ENCODE data around the gene CD4.
A peak's percentile ranks its signal among the peaks of the same experiment; 100 is the strongest.

CD4 gene

DNA sequence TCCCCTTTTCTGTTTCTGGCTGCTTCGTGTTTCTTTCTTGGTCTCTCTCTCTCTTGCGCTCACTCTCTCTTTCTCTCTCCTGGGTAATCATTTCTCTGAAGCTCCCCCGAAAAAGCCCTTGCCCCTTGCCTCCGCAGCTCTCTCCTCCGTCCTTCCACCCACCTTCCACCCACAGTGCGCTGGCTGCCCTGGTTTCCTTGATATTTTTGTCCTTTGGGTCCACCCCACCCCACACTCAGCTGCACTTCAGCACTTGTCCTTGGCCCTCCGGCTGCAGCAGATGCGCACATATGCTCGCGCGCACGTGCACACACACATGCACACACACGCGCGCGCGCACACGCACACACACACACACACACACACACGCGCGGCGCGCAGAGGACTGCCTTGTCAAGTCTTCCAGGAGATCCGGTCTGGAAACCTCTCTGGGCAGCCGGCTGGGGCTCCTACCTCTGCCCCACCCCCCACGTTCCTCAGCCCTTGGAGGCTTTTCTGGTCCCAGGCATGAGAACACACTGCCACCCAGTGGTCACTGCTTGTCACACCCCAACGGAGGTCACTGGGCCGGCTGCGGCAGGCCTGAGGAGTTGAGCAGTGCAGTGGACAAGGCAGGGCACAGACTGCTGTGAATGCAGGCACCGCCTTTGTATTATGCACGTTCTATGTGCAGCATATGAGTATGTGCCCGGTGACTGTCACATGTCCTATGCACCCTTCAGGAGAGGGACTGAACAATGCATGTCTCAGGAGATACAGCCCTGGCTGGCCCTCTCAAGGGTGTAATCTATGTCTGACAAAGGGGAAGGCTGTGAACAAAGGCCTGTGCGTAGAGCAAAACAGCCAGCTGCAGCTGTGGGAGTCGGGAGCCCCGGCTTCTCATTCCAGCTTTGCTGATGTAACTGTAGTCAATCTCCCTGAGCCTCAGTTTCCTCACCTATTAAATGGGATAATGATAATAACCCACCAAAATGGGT, 10.5 kb upstream of the CD4 start:
- DNase-seq, result peak; percentile 94

DNA sequence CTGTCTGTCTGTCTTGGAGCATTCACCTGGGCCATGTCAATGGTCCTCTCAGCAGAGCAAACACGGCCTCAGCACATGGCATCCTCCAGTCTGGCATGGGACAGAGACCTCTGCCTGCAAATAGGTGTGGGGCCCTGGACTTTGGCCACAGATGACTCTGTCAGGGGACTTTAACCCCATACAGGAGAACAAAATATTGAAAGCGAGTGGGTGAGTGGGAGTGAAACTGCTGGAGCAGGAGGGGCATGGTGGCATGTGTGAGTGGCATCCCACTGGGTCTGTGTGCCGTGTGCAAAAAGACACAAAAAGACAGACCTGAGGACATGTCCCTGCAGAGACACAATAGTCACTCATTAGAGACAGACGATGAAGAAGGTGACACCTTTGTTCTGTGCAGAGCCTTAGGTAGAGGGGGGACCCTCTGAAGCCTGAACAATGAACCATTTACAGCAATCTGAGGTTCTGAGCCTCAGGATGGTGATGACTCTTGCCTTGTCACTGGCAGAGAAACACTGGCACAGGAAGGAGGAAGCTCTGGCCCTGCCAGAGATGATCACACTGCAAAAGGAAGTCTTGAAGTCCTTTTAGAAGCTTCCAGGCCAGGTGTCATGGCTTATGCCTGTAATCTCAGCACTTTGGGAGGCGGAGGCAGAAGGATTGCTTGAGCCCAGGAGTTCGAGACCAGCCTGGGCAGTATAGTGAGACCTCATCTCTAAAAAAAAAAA, 9.5 kb upstream of the CD4 start:
- DNase-seq, result no peak

- no peak for DNase-seq
These were observed 8.8 kb upstream of the CD4 start for GRCh38 chr12:6780573-6780972.

GRCh38 chr12:6782119-6782518, 7.2 kb upstream of the CD4 start:
- DNase-seq, result no peak

GRCh38 chr12:6782850-6783566, 6.3 kb upstream of the CD4 start:
- DNase-seq, result no peak

DNA sequence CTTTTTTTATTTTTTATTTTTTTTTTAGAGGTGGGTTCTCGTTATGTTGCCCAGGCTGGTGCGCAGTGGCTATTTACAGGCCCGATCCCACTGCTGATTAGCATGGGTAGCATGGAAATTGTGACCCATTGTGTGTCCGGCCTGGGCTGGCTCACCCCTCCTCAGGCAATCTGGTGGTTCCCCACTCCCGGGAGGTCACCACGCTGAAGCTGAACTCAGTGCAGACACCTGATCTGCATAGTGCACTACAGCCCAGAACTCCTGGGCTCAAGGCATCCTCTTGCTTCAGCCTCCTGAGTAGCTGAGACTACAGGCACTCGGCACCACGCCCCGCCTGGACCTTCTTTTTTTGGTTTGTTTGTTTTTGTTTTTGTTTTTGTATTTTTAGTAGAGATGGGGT, 5.5 kb upstream of the CD4 start:
- no peak for DNase-seq

DNA sequence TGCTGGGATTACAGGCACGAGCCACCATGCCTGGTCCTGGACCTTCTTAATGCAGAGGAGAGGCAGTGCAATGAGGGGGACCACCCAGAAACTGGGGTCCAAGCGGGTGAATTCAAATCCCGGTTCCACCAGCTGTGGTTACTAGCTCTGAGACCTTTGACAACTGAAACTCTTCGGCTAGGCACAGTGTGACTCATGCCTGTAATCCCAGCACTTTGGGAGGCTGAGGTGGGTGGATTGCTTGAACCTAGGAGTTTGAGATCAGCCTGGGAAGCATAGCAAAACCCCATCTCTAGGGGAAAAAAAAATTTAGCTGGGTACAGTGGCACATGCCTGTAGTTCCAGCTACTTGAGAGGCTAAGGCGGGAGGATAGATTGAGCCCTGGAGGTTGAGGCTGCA, 5.0 kb upstream of the CD4 start:
- no peak for DNase-seq

DNA sequence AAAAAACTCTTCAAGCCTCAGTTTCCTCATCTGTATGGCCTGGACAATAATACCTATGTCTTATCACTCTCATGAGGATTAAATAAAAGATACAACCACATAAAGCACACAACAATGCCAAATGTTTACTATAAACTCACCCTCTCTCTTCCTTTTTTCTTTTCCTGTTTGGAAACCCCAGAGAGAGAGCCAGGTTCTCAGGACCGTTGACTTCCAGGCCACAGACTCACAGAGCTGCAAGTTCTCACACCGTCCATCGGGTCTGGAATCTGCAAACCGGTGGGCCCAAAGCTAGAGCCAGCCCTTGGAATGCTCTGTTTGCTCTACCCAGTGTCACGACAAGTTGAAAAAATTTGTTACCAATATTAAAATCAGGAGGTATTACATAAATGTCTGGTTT, 4.6 kb upstream of the CD4 start:
- DNase-seq, result no peak

DNA sequence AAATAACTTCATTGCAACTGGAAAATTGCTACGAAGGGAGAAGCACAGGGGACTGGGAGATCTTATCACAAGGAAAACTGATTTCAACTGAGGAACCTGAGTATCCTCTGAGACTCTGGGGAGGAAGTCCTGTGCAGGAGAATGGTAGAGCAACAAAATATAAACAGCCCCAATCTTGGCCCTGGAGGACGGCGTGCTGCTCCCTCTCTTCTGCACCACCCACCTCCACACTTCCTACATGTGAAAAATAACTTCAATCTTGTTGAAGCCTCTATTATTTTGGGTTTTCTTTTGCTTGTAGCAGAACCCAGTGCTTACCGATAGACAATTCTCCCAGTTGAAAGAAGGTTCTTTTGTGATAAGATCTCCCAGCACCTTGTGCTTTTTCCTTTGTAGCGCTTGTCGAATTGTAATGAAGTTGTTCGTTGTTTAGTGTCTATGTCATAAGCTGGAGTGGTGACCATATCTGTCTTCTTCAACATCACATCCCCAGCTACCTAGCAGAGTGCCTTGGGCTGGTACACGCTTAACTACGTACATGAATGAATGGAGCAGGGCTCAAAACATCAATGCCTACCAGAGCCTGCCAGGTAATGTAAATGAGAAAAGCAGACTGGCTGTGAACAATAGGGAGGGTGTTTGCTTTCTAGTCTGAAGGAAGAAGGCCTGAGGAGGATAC, 2.8 kb upstream of the CD4 start:
- DNase-seq, result no peak

- no peak for DNase-seq
These were observed 2.0 kb upstream of the CD4 start for GRCh38 chr12:6787309-6787708.

GRCh38 chr12:6790496-6791150, 1.3 kb downstream of the CD4 start:
- DNase-seq, result no peak

GRCh38 chr12:6791931-6792520, 2.7 kb downstream of the CD4 start:
- no peak for DNase-seq

GRCh38 chr12:6792522-6793201, 3.3 kb downstream of the CD4 start:
- DNase-seq, result no peak

DNA sequence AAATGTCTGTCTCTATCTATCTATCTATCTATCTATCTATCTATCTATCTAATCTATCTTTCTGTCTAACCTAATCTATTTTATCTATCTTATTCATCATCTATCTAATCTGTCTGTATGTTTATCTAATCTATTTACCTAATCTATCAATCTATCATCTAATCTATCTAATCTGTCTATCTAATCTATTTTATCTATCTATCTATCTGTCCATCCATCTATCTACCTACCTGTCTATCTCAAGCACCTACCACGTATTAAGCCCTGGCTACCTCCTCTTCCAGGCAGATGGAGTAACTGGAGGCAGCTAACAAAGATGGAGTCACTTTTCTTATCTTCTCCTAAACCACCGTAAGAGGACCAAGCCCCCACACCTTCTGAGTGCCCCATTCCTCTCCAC, 5.8 kb downstream of the CD4 start:
- no peak for DNase-seq

GRCh38 chr12:6796576-6796975, 7.2 kb downstream of the CD4 start:
- DNase-seq, result no peak

GRCh38 chr12:6799147-6799546, 9.8 kb downstream of the CD4 start:
- DNase-seq, result no peak

GRCh38 chr12:6807170-6807569, 17.8 kb downstream of the CD4 start:
- DNase-seq, result no peak

- DNase-seq, result no peak
These were observed 19.7 kb downstream of the CD4 start for GRCh38 chr12:6809056-6809455.

DNA sequence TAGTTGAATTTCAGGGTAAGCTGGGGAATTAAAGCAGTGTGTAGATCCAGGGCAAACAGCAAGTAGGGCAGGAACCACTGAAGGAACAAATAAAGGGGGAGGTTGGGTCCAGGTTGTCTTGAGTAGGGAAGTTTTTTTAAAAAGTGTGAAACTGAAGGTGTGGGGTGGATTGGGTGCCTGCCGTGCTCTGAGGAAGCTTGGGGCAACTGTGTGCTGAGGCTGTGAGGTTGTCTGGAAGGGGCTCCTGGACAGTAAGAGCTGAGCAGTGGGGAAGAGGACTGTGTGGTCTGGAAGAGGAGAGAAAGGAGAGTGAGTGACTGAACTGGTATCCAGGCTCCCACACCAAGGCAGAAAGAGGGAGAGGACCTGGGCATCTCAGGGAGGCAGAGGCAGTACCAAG, 21.4 kb downstream of the CD4 start:
- no peak for DNase-seq

DNA sequence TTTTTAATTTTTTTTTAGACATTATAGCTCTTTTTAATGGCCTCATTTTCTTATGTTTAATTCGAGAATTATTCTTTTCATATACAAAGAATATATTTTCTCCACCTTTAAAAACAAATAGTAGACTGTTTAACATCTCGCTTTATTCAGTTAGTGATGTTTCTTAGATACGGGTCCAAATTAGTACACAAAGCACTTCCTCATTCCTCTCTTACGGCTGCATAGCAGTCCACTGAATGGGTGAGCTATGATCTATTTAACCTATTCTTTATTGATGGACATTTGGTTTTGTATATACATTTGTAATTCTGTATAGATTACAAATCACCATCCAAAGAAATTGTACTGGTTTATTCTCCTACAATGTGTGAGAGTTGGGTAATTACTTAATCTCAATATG, 24.0 kb downstream of the CD4 start:
- DNase-seq, result no peak

GRCh38 chr12:6816598-6816997, 27.3 kb downstream of the CD4 start:
- no peak for DNase-seq
